Skeletal muscle satellite cell (primary cell): ENCODE results near the gene CYS1.

ENCODE experiments used
- H3K27me3 ChIP-seq: 2 replicates; pipeline ENCODE4 v1.7.0; 2013; ENCODE audit warnings: low read length; ENCODE audit not compliant: control insufficient read depth, insufficient read depth
- H3K36me3 ChIP-seq: 2 replicates; pipeline ENCODE4 v1.7.0; 2013; ENCODE audit warnings: mild to moderate bottlenecking, control low read depth, low read length; ENCODE audit not compliant: insufficient read depth
- H3K4me1 ChIP-seq: 2 replicates; pipeline ENCODE4 v1.7.0; 2013; ENCODE audit warnings: low read length; ENCODE audit not compliant: control insufficient read depth, insufficient read depth
- H3K4me2 ChIP-seq: 2 replicates; pipeline ENCODE4 v1.7.0; 2013; ENCODE audit warnings: mild to moderate bottlenecking, low read length
- H3K4me3 ChIP-seq: 2 replicates; pipeline ENCODE4 v1.7.0; 2013; ENCODE audit warnings: low read length
- H3K9ac ChIP-seq: 2 replicates; pipeline ENCODE4 v1.7.0; 2013; ENCODE audit warnings: mild to moderate bottlenecking, low read depth, low read length, moderate library complexity
- H3K9me3 ChIP-seq: replicated peaks from 2 replicates; pipeline ENCODE4 v1.7.0; 2013; ENCODE audit warnings: mild to moderate bottlenecking, control low read depth, low read length

CYS1 gene

DNA sequence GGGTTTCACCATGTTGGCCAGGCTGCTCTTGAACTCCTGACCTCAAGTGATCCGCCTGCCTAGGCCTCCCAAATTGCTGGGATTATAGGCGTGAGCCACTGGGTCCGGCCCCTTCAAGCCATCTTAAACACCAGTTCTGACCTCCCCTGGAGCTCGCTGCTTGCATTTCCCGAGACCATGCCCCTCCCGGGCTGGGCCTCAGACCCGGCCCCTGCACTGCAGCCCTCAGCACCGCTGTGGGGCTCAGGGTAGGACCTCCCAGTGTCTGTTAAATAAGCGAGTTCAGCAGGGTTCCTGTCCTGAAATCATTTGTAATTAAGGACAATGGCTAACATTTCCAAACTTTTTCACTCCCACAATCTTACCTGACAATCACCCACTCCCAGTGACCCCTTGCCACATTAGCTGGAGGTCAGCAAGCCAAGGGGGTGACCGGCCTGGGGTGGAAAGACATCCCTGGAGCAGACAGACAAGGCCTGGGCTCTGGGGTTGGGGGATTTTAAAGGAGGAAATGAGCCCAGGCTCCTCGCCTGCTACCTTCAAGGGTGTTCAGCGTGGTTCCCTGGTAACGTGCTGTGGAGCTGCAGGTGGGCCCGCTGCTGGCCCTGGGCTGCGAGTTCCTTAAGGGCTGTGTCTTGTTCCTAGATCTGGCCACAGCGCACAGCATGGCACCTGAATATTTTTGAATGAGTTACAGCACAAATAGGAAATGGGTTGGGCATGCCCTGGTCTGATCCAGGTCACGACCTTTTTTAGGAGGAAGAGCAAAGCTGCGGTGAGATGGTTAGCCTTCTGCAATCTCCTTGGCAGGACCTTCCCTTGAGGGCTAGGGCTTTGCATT, 15.1 kb downstream of the CYS1 start:
- no peak overlapping the region for H3K4me3 ChIP-seq

DNA sequence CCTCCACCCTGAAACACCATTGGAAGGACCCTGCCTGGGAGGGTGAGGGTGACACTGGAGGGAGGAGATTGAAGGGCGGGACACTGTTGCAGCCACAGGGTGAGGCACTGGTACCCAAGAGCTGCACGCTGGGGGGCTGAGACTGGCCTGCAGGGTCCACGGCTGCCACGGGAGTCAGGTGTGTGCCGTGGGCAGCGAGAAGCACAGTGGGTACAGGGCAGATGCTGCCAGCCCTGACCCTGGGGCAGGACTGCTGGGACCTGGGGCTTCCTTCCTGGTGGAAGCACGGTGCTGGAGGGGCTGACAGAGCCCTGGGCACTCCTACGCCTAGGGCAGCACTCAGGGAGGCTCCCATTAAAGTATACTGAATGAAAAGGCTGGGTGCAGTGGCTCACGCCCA, 16.6 kb downstream of the CYS1 start:
- no peaks in the 10 kb centered on the region for H3K9me3 ChIP-seq
- no peak overlapping the region for H3K4me3 ChIP-seq
- H3K4me1 ChIP-seq: peaks cover 3% of the 10 kb centered on the region
- H3K9ac ChIP-seq: no peak overlapping the region
- H3K27me3 ChIP-seq: peaks cover 25% of the 10 kb centered on the region
- no peaks in the 10 kb centered on the region for H3K36me3 ChIP-seq
- no peak overlapping the region for H3K4me2 ChIP-seq

More for the DNA sequence above, 15.1 kb downstream of the CYS1 start:
- H3K36me3 ChIP-seq: no peaks in the 10 kb centered on the region
- H3K9me3 ChIP-seq: no peaks in the 10 kb centered on the region
- H3K27me3 ChIP-seq: peaks cover 20% of the 10 kb centered on the region
- H3K9ac ChIP-seq: no peak overlapping the region
- no peak overlapping the region for H3K4me2 ChIP-seq
- peaks cover 3% of the 10 kb centered on the region for H3K4me1 ChIP-seq

DNA sequence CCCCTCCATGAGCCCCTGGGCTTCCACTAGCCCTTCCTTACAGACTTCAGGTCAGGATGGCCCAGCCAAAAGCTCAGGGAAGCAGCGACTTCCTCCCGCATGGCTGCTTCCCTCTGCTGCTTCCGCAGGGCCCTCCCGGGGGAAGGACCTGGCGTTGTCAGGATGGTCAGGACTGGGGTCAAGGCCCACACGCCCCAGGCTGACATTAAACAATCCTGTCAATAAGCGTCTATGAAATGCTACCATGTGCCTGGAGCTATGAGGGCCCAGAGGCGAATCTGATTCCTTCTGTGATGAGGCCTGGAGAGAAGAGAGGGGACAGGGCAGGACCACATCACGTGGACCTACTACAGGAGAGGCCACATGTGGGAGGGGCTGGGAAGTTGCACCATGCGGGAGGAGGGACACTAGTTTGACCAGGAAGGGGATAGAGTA, 17.3 kb downstream of the CYS1 start:
- H3K9ac ChIP-seq: no peak overlapping the region
- H3K27me3 ChIP-seq: peaks cover 25% of the 10 kb centered on the region
- H3K4me3 ChIP-seq: no peak overlapping the region
- H3K36me3 ChIP-seq: no peaks in the 10 kb centered on the region
- H3K4me2 ChIP-seq: no peak overlapping the region
- peaks cover 3% of the 10 kb centered on the region for H3K4me1 ChIP-seq
- no peaks in the 10 kb centered on the region for H3K9me3 ChIP-seq

DNA sequence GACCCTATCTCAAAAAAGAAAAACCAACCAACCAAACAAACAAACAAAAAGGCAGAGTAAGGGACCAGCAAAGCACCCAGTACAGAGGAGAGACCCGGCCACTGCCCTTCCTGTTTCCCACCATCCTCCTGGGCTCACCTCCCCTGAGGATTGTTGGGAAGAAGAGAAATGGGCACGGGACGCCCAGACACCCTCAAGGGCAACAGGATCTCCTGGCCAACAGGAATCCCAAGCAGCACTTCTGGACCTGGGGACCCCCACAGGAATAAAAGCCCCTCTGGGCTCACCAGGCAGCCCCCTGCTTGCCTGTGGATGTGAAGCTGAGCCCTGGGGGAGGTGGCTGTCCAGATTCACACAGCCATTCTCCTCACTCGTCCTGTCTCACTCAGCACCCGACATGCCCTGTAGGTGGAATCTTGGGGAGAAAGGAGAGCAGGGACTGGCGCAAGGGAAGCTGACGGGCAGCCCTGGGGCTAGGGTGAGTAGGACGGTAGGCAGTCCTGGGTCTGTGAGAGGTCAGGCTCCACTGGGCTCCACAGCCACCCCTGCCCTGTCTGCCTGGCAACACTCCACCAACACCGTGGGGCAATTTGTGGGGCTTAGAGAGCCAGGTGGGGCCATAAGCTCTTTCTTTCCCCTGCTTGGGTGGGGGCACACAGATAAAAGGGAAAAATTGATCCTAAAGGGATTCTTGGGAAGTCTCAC, 18.8 kb downstream of the CYS1 start:
- Histone ChIP-seq H3K4me2 (no peak overlapping the region), H3K4me3 (no peak overlapping the region), H3K9me3 (no peaks in the 10 kb centered on the region), H3K27me3 (peaks cover 21% of the 10 kb centered on the region), H3K4me1 (peaks cover 14% of the 10 kb centered on the region), H3K36me3 (no peaks in the 10 kb centered on the region), H3K9ac (no peak overlapping the region)

DNA sequence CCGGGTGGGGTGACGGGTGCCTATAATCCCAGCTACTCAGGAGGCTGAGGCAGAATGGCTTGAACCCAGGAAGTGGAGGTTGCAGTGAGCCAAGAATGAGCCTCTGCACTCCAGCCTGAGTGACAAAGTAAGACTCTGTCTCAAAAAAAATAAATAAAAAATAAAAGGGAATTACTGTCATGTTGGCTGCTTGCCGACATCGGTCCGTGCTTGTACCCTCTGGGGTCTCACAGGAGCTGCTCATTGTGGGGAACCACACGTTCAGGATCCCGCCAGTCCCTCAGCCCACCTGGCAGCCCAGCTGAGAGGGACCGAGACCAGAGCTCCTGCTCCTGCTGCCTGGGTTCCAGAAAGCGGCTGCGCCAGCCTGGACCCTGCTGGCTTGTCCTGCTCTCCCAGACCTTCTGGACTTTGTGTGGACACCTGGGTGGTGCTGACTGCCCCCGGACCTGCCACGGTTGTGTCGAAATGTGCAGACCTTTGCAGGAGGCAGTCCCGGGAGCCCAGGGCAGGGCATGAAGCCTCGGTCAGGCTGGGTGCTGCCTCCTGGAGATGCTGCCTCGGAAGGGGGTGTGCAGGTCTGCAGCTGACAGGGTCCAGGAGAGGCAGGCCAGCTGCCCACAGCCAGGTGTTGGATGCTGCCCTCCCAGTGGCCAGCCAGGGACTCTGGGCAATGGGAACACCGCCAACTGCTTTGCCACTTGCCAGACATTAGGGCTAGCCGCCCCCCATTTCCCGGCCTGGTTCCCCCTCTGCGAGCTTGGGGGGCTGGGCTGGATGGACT, 20.5 kb downstream of the CYS1 start:
- H3K27me3 ChIP-seq: peaks cover 9% of the 10 kb centered on the region
- H3K9me3 ChIP-seq: no peaks in the 10 kb centered on the region
- no peak overlapping the region for H3K9ac ChIP-seq
- peaks cover 14% of the 10 kb centered on the region for H3K4me1 ChIP-seq
- H3K4me3 ChIP-seq: no peak overlapping the region
- H3K36me3 ChIP-seq: no peaks in the 10 kb centered on the region
- H3K4me2 ChIP-seq: no peak overlapping the region

DNA sequence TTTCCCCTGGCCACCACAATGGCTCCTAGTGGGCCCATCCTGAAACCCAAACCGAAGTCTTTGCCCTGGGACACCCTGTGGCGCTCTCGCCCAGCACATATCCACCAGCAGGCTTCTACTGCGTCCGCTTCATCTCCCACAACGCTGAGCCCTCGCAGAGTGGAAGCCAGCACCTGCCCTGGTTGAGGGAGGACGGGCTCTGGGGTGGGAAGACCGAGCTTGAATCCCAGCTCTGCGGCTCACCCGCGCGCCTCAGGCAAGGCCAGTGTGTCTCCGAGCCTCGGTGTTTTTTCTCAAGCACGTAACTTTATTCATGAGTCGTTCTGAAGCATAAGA, 21.2 kb downstream of the CYS1 start:
- H3K9me3 ChIP-seq: no peaks in the 10 kb centered on the region
- H3K9ac ChIP-seq: no peak overlapping the region
- H3K4me3 ChIP-seq: no peak overlapping the region
- peaks cover 14% of the 10 kb centered on the region for H3K4me1 ChIP-seq
- H3K4me2 ChIP-seq: no peak overlapping the region
- peaks cover 9% of the 10 kb centered on the region for H3K27me3 ChIP-seq
- no peaks in the 10 kb centered on the region for H3K36me3 ChIP-seq

DNA sequence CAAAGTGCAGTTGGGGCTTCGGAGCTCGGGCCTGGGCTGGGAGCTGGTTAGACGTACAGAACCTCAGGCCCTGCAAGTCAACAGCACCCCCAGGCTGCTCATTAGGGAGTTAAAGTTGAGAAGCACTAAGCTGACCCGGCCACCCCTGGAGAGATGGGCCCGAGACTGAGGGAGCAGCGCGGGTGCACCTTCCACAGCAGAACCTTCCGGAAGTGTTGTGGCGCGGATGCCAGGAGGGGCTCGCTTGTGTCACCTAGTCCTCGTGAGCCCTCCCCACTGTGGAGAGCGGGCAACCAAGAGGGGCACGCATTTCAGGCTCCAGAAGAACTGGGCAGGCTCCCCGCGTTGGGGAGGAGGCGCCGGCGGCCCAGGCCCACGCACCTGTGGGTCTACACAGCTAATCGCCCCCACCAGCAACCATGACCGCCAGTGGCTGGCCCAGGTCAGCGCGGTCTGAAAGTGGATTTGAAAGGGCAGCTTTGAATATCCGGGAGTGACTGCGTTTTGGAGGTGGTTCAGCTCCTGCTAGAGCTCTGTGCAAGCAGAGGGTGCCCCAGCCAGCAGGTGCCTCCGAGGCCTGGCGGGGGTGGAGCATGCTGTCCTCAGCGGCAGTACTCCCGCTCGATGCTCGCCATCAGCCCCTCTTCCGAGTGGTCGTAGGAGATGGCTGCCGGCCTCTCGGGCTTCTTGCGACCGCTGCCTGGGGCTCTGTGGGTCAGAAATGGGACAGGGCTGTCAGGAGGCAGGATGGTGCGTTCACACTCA, 21.8 kb downstream of the CYS1 start:
- Histone ChIP-seq H3K4me2 (no peak overlapping the region), H3K4me1 (peaks cover 14% of the 10 kb centered on the region), H3K36me3 (no peaks in the 10 kb centered on the region), H3K27me3 (peaks cover 9% of the 10 kb centered on the region), H3K9ac (no peak overlapping the region), H3K4me3 (no peak overlapping the region), H3K9me3 (no peaks in the 10 kb centered on the region)

DNA sequence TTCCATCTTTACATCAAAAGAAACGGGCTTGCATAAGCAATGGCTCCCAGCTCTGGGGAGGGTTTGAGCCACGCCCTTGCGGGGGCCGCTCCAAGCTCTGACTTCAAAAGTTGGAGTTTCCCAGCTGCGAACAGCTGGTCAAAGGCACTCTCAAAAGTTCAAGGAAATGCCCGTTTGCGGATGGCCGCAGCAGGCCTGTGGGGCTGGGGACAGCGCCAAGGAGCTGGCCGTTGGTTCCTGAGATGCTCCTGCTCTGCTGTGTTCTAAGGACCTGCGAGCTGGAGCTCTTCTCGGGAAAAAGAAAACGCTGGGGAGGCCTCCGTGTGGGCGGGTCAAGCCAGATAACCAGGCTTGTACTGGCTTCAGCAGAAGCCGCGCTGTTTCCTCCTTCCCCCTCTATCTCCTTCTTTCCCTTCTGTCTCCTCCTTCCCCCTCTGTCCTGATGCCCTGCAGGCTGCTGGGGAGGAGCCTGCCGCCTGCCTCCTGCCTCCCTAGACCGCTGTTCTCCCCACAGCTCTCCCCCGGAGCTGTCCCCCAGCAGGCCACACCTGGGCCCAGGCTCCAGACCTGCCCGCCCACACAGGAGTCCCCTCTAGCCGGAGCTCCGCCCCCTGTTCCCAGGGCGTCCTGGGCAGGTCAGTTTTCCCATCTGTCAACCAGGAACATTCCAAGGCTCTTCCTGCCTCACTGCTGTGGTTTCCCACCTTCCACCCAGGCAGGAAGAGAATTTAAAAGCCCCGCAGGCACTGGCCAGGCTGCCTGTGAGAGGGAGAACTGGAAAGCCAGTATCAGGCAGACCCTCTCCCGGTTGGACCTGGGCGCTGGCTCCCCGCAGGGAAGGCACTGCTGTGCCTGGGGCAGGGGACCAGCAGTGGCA, 22.7 kb downstream of the CYS1 start:
- Histone ChIP-seq H3K9ac (peak overlapping the region; percentile 60), H3K4me1 (peaks cover 14% of the 10 kb centered on the region), H3K9me3 (no peaks in the 10 kb centered on the region), H3K4me2 (peak overlapping the region; percentile 84), H3K4me3 (peak overlapping the region; percentile 62), H3K27me3 (peaks cover 9% of the 10 kb centered on the region), H3K36me3 (no peaks in the 10 kb centered on the region)

DNA sequence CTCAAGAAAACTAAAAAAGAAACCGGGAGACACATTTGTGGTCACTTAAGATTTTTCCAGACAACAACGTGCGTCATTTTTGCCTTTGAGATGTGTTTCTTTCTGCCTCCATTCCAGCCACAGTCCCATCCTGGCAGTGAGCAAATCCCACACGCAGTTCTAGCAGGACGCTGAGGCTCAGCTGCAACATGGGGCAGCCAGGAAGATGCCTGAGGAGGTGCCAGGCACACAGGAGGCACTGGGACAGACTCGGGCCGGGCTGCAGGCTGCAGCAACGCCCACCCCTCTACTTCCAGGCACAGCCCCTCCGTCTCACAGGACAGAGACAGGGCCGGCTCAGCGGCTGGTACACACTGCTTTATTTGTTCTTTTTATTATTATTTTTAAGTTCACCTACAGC, 23.8 kb downstream of the CYS1 start:
- H3K4me2 ChIP-seq: peak overlapping the region; percentile 84
- no peaks in the 10 kb centered on the region for H3K36me3 ChIP-seq
- no peak overlapping the region for H3K4me3 ChIP-seq
- no peak overlapping the region for H3K9ac ChIP-seq
- H3K4me1 ChIP-seq: peaks cover 14% of the 10 kb centered on the region
- peaks cover 9% of the 10 kb centered on the region for H3K27me3 ChIP-seq
- H3K9me3 ChIP-seq: no peaks in the 10 kb centered on the region

DNA sequence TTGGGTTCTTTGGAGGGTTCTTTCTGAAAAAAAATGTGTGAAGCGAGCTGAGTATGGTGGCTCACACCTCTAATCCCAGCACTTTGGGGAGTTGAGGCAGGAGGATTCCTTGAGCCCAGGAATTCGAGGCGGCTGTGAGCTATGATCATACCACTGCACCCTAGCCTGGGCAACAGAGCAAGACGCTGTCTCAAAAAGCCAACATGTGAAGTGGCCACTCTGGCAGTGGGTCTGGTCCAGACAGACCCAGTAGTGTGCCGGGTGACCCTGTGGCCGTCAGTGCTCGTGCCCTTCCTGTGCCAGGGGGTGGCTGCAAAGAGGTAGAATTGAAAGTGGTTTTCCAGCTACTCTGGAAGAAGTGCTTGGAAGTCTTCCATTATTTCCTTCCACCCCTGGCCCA, 25.2 kb downstream of the CYS1 start:
- Histone ChIP-seq H3K9ac (no peak overlapping the region), H3K4me3 (no peak overlapping the region), H3K4me2 (no peak overlapping the region)

More for the DNA sequence above, 25.2 kb downstream of the CYS1 start:
- Histone ChIP-seq H3K36me3 (no peaks in the 10 kb centered on the region), H3K9me3 (no peaks in the 10 kb centered on the region), H3K4me1 (peaks cover 11% of the 10 kb centered on the region), H3K27me3 (peaks cover 4% of the 10 kb centered on the region)
